Osteocyte (in vitro differentiated cells): ENCODE results near the gene FRY. TPM values are rescaled to one million over a fixed set of nuclear protein-coding genes. Genes with fewer than 3 reads are reported as not detected.

ENCODE experiments used
- DNase-seq: peaks from one replicate; pipeline ENCODE4 v3.0.0; 2021; ENCODE audit warnings: mixed read lengths; ENCODE audit not compliant: unreplicated experiment; ENCODE audit errors: extremely low spot score
- H3K27ac Mint-ChIP-seq: one replicate; pipeline ENCODE4 v1.8.0; 2021; ENCODE audit warnings: mild to moderate bottlenecking, mixed read lengths; ENCODE audit not compliant: unreplicated experiment
- H3K27me3 Mint-ChIP-seq: one replicate; pipeline ENCODE4 v1.8.0; 2021; ENCODE audit warnings: mixed read lengths; ENCODE audit not compliant: unreplicated experiment
- H3K36me3 Mint-ChIP-seq: one replicate; pipeline ENCODE4 v1.8.0; 2021; ENCODE audit warnings: mixed read lengths; ENCODE audit not compliant: unreplicated experiment
- H3K4me1 Mint-ChIP-seq: one replicate; pipeline ENCODE4 v1.8.0; 2021; ENCODE audit warnings: mixed read lengths; ENCODE audit not compliant: unreplicated experiment
- H3K4me3 Mint-ChIP-seq: one replicate; pipeline ENCODE4 v1.8.0; 2021; ENCODE audit warnings: mild to moderate bottlenecking, moderate library complexity, mixed read lengths; ENCODE audit not compliant: unreplicated experiment
- H3K9me3 Mint-ChIP-seq: one replicate; pipeline ENCODE4 v1.8.0; 2021; ENCODE audit warnings: mixed read lengths; ENCODE audit not compliant: unreplicated experiment
- total RNA-seq: library from RNA; stranded (reverse); gene quantifications from 2 replicates; pipeline ENCODE4 v1.2.1, GENCODE V29; 2021
- TF ChIP-seq, protein P1 (sequence below): fragments of 200-600 bp; sonication (generic); IDR thresholded peaks from 2 replicates; pipeline ENCODE4 v1.5.0; 2021; ENCODE audit warnings: antibody characterized with exemption, mild to moderate bottlenecking, moderate library complexity

The FRY gene
- total RNA-seq, 1 donor from 2014 or later, result 2.0 TPM

- H3K4me1 Mint-ChIP-seq, result peaks cover 11% of the 10 kb centered on the region
Observed at GRCh38 chr13:32035716-32036115, 4.1 kb downstream of the FRY start.

DNA sequence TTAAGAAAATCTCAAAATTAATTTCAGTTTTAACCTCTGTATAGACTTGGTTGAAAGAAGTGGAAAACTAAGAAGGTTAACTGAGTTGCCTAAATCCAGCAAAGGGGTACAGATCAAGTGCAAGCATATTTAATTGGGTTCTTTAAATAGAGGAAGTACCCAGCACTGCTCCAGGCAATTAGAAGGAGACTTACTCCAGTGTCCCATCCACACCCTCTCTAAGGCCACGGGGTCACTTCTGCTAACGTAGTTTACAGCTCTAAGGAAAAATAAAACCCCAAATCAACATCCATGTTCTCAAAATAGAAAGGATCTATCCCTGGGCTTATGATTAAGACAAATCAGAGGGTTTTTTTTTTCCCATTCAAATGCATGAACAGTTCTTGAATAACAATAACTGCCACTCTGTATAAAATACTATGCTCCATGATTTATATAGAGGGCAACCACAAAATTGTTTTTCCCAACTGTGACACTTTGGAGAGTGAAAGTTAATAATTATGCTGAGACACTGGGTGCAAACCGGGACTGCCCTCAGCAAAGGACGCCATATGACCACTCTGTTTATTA lies 4.6 kb downstream of the FRY start:
- Mint-ChIP-seq H3K4me1 (peaks cover 8% of the 10 kb centered on the region), H3K27ac (no peak overlapping the region)
- DNase-seq, result no peak

More at GRCh38 chr13:32035716-32036115, 4.1 kb downstream of the FRY start:
- H3K36me3 Mint-ChIP-seq, result no peaks in the 10 kb centered on the region
- H3K4me3 Mint-ChIP-seq, result no peak overlapping the region
- TF ChIP-seq, protein P1, sequence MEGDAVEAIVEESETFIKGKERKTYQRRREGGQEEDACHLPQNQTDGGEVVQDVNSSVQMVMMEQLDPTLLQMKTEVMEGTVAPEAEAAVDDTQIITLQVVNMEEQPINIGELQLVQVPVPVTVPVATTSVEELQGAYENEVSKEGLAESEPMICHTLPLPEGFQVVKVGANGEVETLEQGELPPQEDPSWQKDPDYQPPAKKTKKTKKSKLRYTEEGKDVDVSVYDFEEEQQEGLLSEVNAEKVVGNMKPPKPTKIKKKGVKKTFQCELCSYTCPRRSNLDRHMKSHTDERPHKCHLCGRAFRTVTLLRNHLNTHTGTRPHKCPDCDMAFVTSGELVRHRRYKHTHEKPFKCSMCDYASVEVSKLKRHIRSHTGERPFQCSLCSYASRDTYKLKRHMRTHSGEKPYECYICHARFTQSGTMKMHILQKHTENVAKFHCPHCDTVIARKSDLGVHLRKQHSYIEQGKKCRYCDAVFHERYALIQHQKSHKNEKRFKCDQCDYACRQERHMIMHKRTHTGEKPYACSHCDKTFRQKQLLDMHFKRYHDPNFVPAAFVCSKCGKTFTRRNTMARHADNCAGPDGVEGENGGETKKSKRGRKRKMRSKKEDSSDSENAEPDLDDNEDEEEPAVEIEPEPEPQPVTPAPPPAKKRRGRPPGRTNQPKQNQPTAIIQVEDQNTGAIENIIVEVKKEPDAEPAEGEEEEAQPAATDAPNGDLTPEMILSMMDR, result no peak
- no peak for DNase-seq
- H3K27ac Mint-ChIP-seq, result no peak overlapping the region
- H3K27me3 Mint-ChIP-seq, result peaks cover 59% of the 10 kb centered on the region
- H3K9me3 Mint-ChIP-seq, result no peaks in the 10 kb centered on the region

GRCh38 chr13:32036757-32037156 lies 5.2 kb downstream of the FRY start:
- Mint-ChIP-seq H3K27me3 (peaks cover 51% of the 10 kb centered on the region), H3K27ac (no peak overlapping the region), H3K36me3 (no peaks in the 10 kb centered on the region), H3K9me3 (no peaks in the 10 kb centered on the region), H3K4me1 (peaks cover 3% of the 10 kb centered on the region), H3K4me3 (no peak overlapping the region)
- no peak for DNase-seq
- TF ChIP-seq, protein P1, result no peak

More for the DNA sequence above, 4.6 kb downstream of the FRY start:
- TF ChIP-seq, protein P1, result no peak
- Mint-ChIP-seq H3K4me3 (no peak overlapping the region), H3K27me3 (peaks cover 56% of the 10 kb centered on the region), H3K9me3 (no peaks in the 10 kb centered on the region), H3K36me3 (no peaks in the 10 kb centered on the region)

DNA sequence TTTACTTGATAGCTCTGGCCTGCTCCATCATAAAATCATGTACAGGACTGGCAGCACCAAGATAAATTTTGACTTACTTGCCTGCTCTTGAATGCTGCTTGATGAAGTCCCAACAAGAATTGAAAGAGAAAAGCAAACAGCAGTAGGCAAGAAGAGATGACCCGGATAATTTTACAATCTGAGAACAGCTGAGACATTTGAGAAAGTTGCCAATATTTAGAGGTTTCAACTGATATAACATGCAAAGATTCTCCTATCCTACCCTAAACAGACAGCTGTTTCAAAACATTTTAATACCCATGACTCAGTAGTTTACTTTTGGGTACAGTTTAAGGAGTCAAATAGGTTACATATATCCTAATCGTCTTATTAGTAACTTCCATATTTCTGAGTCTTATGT lies 5.9 kb downstream of the FRY start:
- Mint-ChIP-seq H3K27ac (no peak overlapping the region), H3K4me1 (no peaks in the 10 kb centered on the region)
- no peak for DNase-seq

DNA sequence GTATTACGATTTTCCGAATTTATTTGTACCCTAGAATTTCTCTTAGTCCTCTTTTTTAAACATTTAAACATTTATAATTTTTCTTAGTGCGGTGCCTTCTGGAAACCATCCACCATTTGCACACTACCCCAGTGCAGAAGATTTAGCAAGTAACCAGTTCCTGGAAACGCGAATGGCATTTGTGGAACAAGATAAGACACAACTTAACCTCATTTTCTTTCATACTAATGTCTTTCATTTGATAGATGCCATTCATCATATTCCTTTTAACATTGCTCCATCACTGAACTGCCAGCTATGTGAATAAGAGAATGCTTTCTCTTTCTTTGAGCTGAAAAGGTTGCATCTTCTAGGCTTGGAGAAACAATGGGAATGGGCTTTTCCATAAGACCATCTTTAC lies 6.8 kb downstream of the FRY start:
- Mint-ChIP-seq H3K27ac (no peak overlapping the region), H3K9me3 (no peaks in the 10 kb centered on the region), H3K4me1 (no peaks in the 10 kb centered on the region), H3K36me3 (no peaks in the 10 kb centered on the region), H3K4me3 (no peak overlapping the region), H3K27me3 (peaks cover 38% of the 10 kb centered on the region)
- DNase-seq, result no peak
- TF ChIP-seq, protein P1, result no peak

More for the DNA sequence above, 5.9 kb downstream of the FRY start:
- Mint-ChIP-seq H3K36me3 (no peaks in the 10 kb centered on the region), H3K4me3 (no peak overlapping the region), H3K27me3 (peaks cover 45% of the 10 kb centered on the region), H3K9me3 (no peaks in the 10 kb centered on the region)
- TF ChIP-seq, protein P1, result no peak
